GM21528 (cell line): ENCODE data around the gene CNGA3.
"Not testable (repeated sequence)": the region's sequence is repeated elsewhere in the genome, so short reads cannot be mapped to it uniquely, and the experiment has no call there.

Source experiments
- ATAC-seq: cut with Tn5 transposase; IDR thresholded peaks from one replicate; pipeline ENCODE4 v1.9.1; 2021; ENCODE audit warnings: mild to moderate bottlenecking, moderate library complexity; ENCODE audit not compliant: unreplicated experiment, low FRiP score

Gene CNGA3

DNA sequence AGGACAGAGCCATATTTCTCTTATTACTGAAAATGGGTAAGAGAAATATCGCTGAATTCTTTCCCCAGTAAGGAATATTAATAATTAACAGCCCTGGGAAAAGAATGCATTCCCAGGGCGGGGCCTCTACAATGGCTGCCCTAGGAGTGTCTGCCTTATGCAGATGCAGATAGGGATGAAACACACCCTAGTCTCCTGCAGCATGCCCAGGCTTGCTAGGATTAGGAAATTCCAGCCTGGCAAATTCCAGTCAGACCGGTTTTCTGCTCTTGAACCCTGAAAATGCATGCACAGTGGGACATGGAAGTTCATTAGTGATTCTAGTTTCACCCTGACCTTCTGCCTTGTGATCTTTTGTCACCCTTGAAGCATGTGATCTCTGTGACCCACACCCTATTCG is 89.4 kb downstream of the CNGA3 start:
- not testable (repeated sequence) for ATAC-seq

DNA sequence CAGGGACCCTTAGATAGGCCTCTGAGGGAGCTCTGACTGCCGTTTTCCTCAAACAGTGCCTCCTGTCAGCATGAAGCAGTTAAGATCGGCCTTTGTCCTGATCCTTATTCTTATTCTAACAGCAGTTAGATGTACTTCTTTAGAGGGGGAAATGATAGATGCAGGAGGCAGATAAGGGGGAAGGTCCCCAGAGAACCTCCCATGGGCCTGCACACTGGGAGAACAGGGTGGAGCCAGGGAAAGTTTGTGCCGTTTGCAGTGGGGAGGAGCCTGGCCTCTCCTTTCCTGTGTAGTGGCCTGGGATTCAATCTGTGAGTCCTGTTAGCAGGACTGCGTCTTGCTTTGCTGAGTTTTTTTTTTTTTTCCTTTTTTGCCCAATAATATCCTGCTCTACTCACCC is 90.5 kb downstream of the CNGA3 start:
- ATAC-seq: no peak

DNA sequence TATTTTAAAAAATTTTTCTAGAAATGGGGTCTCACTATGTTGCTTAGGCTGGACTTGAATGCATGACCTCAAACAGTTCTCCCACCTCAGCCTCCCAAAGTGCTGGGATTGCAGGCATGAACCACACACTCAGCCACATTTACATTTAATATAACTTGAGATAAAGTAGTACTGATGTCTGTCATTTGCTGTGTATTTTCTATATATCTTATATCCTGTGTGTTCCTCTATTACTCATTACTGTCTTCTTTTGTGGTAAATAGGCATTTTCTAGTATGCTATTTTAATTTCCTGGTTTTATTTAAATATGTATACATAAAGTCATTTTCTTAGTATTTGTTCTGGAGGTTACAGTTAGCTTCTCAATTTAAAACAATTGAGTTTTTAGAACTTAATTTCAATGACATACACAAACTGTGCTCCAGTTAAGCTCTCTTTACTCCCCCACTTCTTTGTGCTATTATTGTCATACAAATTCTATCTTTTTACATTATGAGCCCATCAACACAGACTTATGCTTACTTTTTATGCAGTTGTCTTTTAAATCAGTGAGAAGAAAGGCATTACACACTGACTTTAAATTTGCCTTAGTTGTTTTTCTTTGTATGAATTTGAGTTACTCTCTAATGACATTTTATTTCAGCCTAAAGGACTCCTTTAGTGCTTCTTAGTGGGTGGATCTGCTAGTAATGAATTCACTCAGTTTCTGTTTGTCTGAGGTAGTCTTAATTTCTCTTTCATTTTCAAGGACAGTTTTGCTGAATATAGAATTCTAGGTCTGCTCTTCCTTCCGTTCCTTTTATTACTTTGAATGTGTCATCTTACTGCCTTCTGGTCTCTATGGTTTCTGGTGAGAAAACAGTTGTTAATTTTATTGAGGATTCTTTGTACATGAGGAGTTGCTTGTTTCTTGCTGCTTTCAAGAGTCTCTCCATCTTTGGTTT is 92.2 kb downstream of the CNGA3 start:
- ATAC-seq: peak; percentile 86

DNA sequence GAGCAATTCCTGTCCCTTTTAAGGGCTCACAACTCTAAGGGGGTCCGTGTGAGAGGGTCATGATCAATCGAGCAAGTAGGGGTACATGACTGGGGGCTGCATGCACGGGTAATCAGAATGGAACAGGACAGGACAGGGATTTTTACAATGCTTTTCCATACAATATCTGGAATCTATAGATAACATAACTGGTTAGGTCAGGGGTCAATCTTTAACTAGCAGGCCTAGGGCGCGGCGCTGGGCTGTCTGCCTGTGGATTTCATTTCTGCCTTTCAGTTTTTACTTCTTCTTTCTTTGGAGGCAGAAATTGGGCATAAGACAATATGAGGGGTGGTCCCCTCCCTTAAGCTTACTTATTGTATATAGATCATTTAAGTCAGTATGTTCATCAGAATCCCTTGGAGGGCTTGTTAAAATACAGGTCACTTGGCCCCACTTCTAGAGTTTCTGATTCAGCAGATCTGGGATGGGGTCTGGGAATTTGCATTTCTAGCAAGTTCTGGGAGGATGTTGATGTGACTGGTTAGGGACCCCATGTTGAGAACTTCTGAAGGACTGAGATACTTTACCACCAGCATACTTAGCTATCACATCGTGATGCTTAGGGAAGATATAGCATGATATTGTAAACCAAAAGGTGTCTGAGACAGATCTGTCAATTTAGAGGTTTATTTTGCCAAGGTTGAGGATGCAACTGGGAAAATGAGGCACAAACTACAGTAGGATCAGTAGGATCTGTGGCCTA is 95.6 kb downstream of the CNGA3 start:
- ATAC-seq: no peak

DNA sequence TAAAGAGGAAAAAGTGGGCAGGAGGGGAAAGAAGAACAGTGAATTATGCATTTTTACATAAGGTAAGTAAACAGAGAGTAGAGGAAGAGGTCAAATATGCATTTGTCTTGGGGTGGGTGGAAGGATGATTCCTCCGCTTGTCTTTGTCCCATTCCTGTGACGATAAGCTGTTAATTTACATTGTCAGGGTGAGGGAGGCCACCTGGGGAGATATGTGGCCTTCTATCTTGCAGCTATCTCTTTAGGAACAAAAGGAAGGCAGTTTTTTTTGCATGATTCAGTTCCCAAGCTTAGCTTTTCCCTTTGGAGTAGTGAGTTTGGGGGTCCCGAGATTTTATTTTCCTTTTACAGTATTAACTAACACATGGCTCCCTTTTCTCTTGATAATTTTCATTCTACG is 96.2 kb downstream of the CNGA3 start:
- no peak for ATAC-seq

DNA sequence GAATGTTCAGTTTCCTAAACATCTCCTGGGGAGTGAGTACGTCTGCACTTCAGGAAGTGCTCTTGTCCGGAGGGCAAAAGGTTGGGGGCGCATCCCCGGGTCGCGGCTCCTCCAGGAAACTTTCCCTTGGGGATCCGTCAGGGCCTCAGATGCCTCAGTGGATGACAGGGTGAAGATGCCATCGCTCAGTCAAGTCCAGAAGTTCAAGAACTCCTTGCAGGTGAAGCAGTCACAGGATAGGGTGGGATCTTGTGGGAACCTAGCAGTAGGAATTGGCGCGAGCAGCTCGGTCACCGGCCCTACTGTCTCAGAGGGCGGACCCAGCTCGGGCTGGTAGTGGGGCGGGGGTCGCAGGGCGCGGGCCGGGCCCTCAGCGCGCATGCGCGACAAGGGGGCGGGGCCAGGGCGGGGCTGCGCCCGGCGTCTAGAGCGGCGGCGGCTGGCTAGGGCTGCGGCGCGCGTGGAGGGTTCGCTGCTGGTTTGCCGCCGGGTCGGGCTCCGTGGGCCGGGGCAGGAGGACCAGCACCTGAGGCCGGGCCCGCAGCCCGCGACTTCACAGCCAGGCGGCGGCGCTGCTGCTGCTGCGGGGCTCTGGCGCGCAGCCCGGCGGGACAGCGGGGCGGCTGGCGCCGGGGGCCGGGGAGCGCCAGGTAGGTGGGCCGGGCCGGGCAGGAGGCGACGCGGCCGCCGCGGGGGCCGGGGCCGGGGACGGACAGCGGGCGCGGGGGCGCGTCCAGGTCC is 98.3 kb downstream of the CNGA3 start, which contains the start of gene INPP4A:
Gene INPP4A, plus strand, starts transcription at position 423 of the 741 bp plus-strand sequence. CDS start 75,191 bp downstream, outside the sequence.
- peak; percentile 79 for ATAC-seq

DNA sequence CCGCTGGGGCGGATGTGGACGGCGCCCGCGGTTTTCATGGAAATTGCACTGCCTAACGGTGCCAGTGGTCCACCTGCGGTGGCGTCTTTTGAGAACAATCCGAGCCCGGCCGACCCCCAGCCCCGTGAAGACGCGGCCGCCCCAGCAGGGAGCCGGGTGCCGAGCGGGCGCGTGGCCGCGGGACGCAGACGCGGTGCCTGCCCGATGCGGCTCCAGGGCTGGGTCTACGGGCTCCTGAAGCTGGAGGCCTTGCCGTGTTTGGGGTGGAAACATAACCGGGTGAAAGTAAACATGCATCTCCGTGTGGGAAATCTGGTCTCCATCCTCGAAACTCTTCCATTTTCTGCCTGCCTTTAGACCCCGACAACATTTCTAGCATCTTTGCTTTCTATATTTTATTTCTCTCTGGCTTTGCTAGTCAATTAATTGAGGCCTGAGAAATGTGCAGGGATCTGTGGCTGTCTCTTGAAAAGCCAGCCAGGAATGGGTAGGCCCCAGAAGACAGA is 99.0 kb downstream of the CNGA3 start:
- ATAC-seq: peak; percentile 36

DNA sequence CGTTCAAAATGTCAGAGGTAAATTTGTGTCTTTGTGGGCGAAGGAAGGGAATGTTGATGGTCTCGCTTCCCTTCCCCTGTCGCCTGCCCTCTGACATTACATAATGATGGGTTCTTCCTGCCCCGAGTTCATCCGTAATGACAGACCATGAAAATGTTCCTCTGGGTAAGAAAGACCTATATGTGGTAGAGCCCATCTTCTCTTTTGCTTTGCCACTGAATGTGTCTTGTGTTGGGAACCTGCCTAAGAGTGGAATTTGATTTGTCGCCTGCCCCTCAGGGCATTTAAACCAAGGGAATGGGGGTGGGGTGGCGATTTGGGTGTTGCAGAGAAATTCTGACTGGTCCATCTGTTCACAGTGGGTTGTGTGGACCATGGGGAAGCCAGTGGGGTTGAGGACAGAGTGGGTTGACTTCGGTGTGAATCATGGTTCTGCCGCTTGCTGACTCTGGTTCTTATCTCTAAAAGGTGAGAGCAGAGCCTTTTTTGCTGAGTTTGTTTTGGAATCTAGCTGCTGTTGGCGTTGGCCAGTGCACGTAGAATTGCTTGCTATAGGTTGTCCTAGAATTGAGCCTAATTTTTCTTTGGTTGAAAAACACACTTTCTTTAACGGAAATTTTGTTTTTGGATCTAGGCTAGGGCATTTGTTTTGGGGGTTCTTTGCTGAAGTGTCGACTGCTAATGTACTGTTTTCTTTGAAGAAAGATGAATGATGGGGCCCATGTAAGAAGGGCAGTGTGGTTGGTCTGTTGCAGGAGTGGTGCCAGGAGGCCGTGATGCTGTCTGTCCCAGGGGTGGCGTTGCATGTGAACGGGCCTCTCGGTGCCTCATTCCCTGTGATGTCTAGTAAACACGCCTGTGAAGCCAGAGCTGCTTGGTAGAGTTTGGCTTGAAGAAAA is 99.7 kb downstream of the CNGA3 start:
- ATAC-seq: no peak

DNA sequence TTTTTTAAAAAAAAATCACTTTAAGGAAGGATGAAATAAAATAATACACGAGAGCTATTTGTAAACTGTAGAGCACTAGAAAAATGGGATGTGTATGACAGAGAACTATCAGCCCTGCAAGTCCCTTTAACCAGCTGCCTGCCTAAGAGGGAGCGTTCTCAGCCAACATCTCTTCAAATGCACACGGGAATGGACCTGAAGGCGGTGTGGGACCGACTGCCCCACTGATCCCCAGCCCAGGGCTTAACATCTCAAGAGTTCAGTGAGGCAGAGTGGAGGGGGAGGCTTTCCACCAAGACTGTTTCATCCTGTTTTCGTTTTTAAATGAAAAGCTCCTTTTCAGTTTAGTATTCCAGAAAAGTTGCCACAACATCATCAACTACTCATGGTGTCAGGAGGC is 100.6 kb downstream of the CNGA3 start:
- ATAC-seq: no peak
